ENCODE data around the gene DDR1. TPM values are rescaled to one million over a fixed set of nuclear protein-coding genes. Genes with fewer than 3 reads are reported as not detected.
"Not testable (repeated sequence)": the region's sequence is repeated elsewhere in the genome, so short reads cannot be mapped to it uniquely, and the experiment has no call there.

DDR1 gene
- polyA plus RNA-seq, 1 donor (not counting 4 experiments of a cell fraction or from before 2014, with no cell fraction given), result 104 TPM

DNA sequence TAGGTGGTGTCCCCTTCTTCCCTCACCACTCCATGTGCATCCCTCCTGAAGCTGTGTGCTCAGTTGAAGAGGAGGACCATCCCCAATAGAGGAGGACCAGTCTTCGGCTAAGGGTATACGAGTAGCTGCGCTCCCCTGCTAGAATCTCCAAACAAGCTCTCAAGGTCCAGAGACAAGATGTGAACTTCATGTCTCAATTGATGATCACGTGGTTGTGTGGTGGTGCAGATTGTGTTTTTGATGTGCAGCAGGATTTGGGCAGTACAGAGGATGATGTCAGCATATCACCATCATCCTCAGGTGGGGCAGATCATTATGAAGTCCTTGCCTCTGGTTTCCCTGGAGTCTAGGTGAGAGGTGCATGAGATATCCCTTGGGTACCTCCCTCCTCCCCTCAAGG lies 20.0 kb upstream of the DDR1 start:
- H3K4me1 ChIP-seq (ENCODE audit: control insufficient read depth, extremely low read depth, insufficient read depth, low read length), result no peaks in the 10 kb centered on the region
- no peaks in the 10 kb centered on the region for H3K27me3 ChIP-seq (ENCODE audit: control insufficient read depth, extremely low read depth, insufficient read depth, low read length)
- no peaks in the 10 kb centered on the region for H4K20me1 ChIP-seq (ENCODE audit: control insufficient read depth, extremely low read depth, insufficient read depth, low read length)
- dilution Hi-C loops (cut with MboI; ENCODE audit: extremely low pct_ligation_motif_present, low sequenced_read_pairs), result no loop called here
- H3K9ac ChIP-seq (ENCODE audit: control insufficient read depth, extremely low read depth, insufficient read depth, low read length), result no peak overlapping the region
- no peaks in the 10 kb centered on the region for H3K36me3 ChIP-seq (ENCODE audit: control insufficient read depth in 2 of 2, extremely low read depth in 1 of 2, insufficient read depth in 2 of 2, low read length in 2 of 2)
- no peaks in the 10 kb centered on the region for H3K79me2 ChIP-seq (ENCODE audit: control insufficient read depth, insufficient read depth, low read length)
- FAIRE-seq (no peak), DNase-seq (ENCODE audit: low read depth, low spot score) (no peak)
- H3K27ac ChIP-seq (ENCODE audit: control insufficient read depth, insufficient read depth, low read length), result no peak overlapping the region
- no peaks in the 10 kb centered on the region for H3K9me3 ChIP-seq (ENCODE audit: control insufficient read depth, low read depth, low read length)
- TF ChIP-seq EZH2 (IDR thresholded peaks at IDR 0.05; ENCODE audit: low read length), result no peak
- TF ChIP-seq, protein P1, sequence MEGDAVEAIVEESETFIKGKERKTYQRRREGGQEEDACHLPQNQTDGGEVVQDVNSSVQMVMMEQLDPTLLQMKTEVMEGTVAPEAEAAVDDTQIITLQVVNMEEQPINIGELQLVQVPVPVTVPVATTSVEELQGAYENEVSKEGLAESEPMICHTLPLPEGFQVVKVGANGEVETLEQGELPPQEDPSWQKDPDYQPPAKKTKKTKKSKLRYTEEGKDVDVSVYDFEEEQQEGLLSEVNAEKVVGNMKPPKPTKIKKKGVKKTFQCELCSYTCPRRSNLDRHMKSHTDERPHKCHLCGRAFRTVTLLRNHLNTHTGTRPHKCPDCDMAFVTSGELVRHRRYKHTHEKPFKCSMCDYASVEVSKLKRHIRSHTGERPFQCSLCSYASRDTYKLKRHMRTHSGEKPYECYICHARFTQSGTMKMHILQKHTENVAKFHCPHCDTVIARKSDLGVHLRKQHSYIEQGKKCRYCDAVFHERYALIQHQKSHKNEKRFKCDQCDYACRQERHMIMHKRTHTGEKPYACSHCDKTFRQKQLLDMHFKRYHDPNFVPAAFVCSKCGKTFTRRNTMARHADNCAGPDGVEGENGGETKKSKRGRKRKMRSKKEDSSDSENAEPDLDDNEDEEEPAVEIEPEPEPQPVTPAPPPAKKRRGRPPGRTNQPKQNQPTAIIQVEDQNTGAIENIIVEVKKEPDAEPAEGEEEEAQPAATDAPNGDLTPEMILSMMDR (optimal IDR thresholded peaks at IDR 0.05 in 1 of 3, IDR thresholded peaks at IDR 0.05 in 1 of 3, conservative IDR thresholded peaks at IDR 0.05 in 1 of 3; ENCODE audit: extremely low read depth in 1 of 3, insufficient read depth in 2 of 3, low read length in 3 of 3), result no peak
- H3K9me1 ChIP-seq (ENCODE audit: control insufficient read depth, extremely low read depth, insufficient read depth, low read length), result no peaks in the 10 kb centered on the region
- H3K4me2 ChIP-seq (ENCODE audit: control insufficient read depth, extremely low read depth, insufficient read depth, low read depth, low read length), result no peak overlapping the region
- no peak overlapping the region for H3K4me3 ChIP-seq (ENCODE audit: control insufficient read depth in 2 of 3, extremely low read depth in 1 of 3, insufficient read depth in 2 of 3, low read depth in 1 of 3, low read length in 3 of 3)
- H2AFZ ChIP-seq (ENCODE audit: control insufficient read depth, low read length), result no peak overlapping the region

DNA sequence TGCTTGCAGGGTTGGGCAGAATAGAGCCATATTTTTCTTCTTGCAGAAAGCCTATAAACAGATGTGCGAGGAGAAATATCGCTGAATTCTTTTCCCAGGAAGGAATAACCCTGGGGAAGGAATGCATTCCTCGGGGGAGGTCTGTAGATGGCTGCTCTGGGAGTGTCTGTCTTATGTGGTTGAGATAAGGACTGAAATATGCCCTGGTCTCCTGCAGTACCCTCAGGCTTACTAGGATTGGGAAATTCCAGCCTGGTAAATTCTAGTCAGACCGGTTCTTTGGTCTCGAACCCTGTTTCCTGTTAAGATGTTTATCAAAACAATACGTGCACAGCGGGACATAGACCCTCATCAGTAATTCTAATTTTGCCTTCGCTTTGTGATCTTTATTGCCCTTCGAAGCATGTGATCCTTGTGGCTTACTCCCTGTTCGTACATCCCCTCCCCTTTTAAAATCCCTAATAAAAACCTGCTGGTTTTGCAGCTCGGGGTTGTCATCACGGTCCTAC lies 15.0 kb upstream of the DDR1 start:
- H3K27me3 ChIP-seq (ENCODE audit: control insufficient read depth, extremely low read depth, insufficient read depth, low read length); H3K36me3 ChIP-seq (ENCODE audit: control insufficient read depth in 2 of 2, extremely low read depth in 1 of 2, insufficient read depth in 2 of 2, low read length in 2 of 2); H3K9me3 ChIP-seq (ENCODE audit: control insufficient read depth, low read depth, low read length); dilution Hi-C loops (cut with MboI; ENCODE audit: extremely low pct_ligation_motif_present, low sequenced_read_pairs); H3K9ac ChIP-seq (ENCODE audit: control insufficient read depth, extremely low read depth, insufficient read depth, low read length); H3K4me3 ChIP-seq (ENCODE audit: control insufficient read depth in 2 of 3, extremely low read depth in 1 of 3, insufficient read depth in 2 of 3, low read depth in 1 of 3, low read length in 3 of 3); H3K4me2 ChIP-seq (ENCODE audit: control insufficient read depth, extremely low read depth, insufficient read depth, low read depth, low read length); FAIRE-seq; H3K27ac ChIP-seq (ENCODE audit: control insufficient read depth, insufficient read depth, low read length); DNase-seq (ENCODE audit: low read depth, low spot score); H3K4me1 ChIP-seq (ENCODE audit: control insufficient read depth, extremely low read depth, insufficient read depth, low read length); H3K79me2 ChIP-seq (ENCODE audit: control insufficient read depth, insufficient read depth, low read length); H4K20me1 ChIP-seq (ENCODE audit: control insufficient read depth, extremely low read depth, insufficient read depth, low read length); H3K9me1 ChIP-seq (ENCODE audit: control insufficient read depth, extremely low read depth, insufficient read depth, low read length); H2AFZ ChIP-seq (ENCODE audit: control insufficient read depth, low read length): not testable (repeated sequence)

DNA sequence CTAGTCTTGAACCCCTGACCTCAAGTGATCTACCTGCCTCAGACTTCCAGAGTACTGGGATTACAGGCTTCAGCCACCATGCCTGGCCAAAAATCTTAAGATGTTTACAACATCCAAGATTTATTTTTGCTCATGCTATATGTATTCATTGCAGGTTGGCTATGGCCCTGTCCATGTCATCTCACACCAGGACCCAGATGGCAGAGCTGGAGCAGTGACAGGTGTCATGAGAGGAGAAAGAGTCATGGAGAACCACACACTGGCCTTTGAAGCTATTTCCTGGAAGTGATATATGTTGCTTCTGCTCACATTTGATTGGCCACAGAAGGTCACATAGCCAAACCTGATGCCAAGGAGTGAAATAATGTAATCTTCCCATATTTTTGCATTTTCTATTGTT lies 13.8 kb upstream of the DDR1 start:
- FAIRE-seq, result no peak
- no peak overlapping the region for H2AFZ ChIP-seq (ENCODE audit: control insufficient read depth, low read length)
- H3K4me1 ChIP-seq (ENCODE audit: control insufficient read depth, extremely low read depth, insufficient read depth, low read length), result peaks cover 3% of the 10 kb centered on the region
- no peak overlapping the region for H3K4me2 ChIP-seq (ENCODE audit: control insufficient read depth, extremely low read depth, insufficient read depth, low read depth, low read length)
- no peaks in the 10 kb centered on the region for H3K79me2 ChIP-seq (ENCODE audit: control insufficient read depth, insufficient read depth, low read length)
- no peak overlapping the region for H3K9ac ChIP-seq (ENCODE audit: control insufficient read depth, extremely low read depth, insufficient read depth, low read length)
- H3K27me3 ChIP-seq (ENCODE audit: control insufficient read depth, extremely low read depth, insufficient read depth, low read length), result no peaks in the 10 kb centered on the region
- no peaks in the 10 kb centered on the region for H3K9me1 ChIP-seq (ENCODE audit: control insufficient read depth, extremely low read depth, insufficient read depth, low read length)
- H4K20me1 ChIP-seq (ENCODE audit: control insufficient read depth, extremely low read depth, insufficient read depth, low read length), result no peaks in the 10 kb centered on the region
- no peak for DNase-seq (ENCODE audit: low read depth, low spot score)
- H3K9me3 ChIP-seq (ENCODE audit: control insufficient read depth, low read depth, low read length), result peaks cover 6% of the 10 kb centered on the region
- no peak overlapping the region for H3K27ac ChIP-seq (ENCODE audit: control insufficient read depth, insufficient read depth, low read length)
- H3K36me3 ChIP-seq (ENCODE audit: control insufficient read depth in 2 of 2, extremely low read depth in 1 of 2, insufficient read depth in 2 of 2, low read length in 2 of 2), result no peaks in the 10 kb centered on the region
- TF ChIP-seq, protein P1 (optimal IDR thresholded peaks at IDR 0.05 in 1 of 3, IDR thresholded peaks at IDR 0.05 in 1 of 3, conservative IDR thresholded peaks at IDR 0.05 in 1 of 3; ENCODE audit: extremely low read depth in 1 of 3, insufficient read depth in 2 of 3, low read length in 3 of 3), result no peak
- TF ChIP-seq EZH2 (IDR thresholded peaks at IDR 0.05; ENCODE audit: low read length), result no peak
- dilution Hi-C loops (cut with MboI; ENCODE audit: extremely low pct_ligation_motif_present, low sequenced_read_pairs), result no loop called here
- H3K4me3 ChIP-seq (ENCODE audit: control insufficient read depth in 2 of 3, extremely low read depth in 1 of 3, insufficient read depth in 2 of 3, low read depth in 1 of 3, low read length in 3 of 3), result no peak overlapping the region
